AG09319 (cell line): Measurements from ENCODE around the gene SCAF1.

Experiments used
- DNase-seq: peaks from one replicate; pipeline ENCODE4 v3.0.0-alpha.2; 2010; ENCODE audit warnings: low read depth; ENCODE audit errors: extremely low read depth
- CTCF ChIP-seq: IDR thresholded peaks from 2 replicates; pipeline ENCODE4 v1.5.1; 2011; ENCODE audit warnings: low read depth, mild to moderate bottlenecking, inconsistent platforms, low read length, moderate library complexity

The SCAF1 gene

DNA sequence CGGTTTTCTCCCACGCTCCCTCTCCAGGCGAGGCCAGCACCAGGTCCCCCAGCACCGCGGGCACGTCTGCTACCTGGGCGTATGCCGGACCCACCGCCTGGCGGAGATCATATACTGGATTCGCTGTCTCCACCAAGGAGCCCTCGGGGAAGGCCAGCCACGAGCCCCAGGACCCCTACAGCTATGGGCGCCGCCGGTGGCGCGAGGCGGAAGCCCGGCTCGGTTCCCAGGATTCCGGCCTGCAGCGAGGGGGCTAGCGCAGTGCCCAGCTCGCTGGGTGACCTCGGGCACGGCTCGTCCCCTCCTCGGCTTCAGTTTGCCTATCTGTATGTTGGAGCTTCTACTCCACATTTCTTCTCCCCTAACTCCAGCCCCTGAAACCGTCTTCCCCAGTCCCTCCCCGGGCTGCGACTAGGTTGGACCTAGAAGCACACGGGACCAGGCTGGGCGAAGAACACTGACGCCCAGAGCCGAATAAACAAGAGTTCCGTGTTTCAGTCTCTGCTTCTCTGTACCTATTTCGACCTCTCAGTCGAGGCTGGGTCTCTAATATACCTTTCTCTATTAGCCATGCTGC lies 48.2 kb downstream of the SCAF1 start:
- DNase-seq = no peak
- TF ChIP-seq CTCF = no peak

DNA sequence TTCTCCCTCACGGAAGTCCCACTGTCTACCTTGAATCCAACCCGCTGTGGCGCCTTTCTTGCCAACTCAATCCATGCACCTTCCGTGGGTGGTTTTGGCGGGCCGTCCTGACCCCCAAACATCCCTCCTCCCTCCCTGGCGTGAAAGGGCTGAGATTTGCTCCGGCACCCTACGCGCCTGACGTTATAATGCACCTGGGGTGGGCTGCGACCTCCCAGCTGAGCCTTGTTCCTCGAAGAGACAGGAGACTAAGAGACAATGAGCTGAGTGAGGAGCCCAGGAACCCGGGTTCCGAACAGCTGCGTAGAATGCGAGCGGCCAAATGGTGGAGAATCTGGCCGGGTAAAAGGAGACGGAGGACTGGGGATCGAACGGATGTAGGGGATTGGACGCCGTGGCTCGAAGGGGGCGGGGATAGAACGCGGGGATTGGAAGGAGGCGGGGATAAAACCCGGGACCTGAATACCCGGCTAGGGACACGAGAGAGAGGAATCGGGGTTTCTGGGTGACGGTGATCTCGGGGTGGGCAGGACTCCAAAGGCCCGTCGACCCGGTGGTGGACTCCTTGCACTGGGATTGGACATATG lies 48.7 kb downstream of the SCAF1 start, which contains the start of gene CPT1C:
Gene CPT1C (plus strand): TSS at position 461 of the 587 bp plus-strand sequence. CDS start 1,137 bp downstream, outside the sequence.
- DNase-seq = peak; percentile 49
- no peak for TF ChIP-seq CTCF

GRCh38 chr19:49691243-49692146 lies 49.5 kb downstream of the SCAF1 start:
- no peak for DNase-seq

GRCh38 chr19:49692147-49692506 lies 50.1 kb downstream of the SCAF1 start:
- no peak for DNase-seq
- no peak for TF ChIP-seq CTCF

More at GRCh38 chr19:49691243-49692146, 49.5 kb downstream of the SCAF1 start:
- TF ChIP-seq CTCF = no peak

DNA sequence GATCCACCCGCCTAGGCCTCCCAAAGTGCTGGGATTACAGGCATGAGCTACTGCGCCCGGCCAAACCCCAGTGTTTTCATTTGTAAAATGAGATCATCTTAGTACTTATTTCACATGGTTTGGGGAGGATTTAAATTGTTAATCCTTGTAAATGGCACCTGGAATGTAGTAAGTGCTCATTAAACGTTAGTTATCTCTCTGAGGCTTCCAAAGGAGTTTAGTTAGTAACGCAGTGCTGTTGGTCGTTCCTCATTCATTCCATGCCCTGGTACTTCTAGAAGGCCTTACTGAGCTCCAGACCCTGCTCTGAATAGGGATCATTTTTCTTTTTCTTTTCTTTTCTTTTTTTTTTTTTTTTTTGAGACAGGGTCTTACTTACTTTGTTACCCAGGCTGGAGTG lies 54.1 kb downstream of the SCAF1 start:
- DNase-seq = no peak
- no peak for TF ChIP-seq CTCF

DNA sequence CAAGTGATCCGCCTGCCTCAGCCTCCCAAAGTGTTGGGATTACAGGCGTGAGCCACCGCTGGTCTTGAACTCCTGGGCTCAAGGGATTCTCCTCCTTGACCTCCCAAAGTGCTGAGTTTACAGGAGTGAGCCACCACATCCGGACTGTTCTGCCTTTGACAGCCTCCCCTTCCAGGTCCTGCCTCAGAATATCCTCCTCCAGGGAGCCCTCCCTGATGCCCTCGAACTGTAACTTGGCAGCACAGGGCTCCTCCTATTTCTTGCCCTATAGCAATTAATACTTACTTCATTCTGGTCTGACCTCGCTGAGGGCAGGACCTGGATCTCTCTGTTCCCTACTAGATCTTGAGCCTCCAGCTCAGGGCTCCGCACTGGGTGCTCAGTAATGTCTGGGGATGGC lies 54.9 kb downstream of the SCAF1 start:
- TF ChIP-seq CTCF = no peak
- no peak for DNase-seq

DNA sequence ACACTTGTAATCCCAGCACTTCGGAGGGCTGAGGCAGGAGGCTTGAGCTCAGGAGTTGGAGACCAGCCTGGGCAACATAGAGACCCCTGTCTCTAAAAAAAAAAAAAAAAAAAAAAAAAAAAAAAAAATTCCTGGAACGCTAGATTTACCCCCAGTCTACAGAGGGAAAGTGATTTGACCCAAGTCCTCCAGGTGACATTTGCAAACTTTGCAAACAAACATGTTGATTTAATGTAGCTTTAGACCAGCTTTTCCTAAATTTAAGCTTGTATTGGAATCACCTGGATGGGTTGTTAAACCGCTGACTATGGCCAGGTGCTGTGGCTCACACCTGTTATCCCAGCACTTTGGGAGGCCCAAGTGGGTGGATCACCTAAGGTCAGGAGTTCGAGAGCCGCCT lies 57.4 kb downstream of the SCAF1 start:
- no peak for DNase-seq
- no peak for TF ChIP-seq CTCF
